GM19239 (cell line): Measurements from ENCODE around the gene NEDD4L.

Experiments
- DNase-seq: peaks from one replicate; pipeline ENCODE4 v3.0.0; 2011; ENCODE audit warnings: low spot score; ENCODE audit not compliant: insufficient read length
- FAIRE-seq: peaks from 2 replicates; lab custom pipeline; 2011; peaks lifted over from hg19 to GRCh38; lab: Jason Lieb, UNC

NEDD4L gene

DNA sequence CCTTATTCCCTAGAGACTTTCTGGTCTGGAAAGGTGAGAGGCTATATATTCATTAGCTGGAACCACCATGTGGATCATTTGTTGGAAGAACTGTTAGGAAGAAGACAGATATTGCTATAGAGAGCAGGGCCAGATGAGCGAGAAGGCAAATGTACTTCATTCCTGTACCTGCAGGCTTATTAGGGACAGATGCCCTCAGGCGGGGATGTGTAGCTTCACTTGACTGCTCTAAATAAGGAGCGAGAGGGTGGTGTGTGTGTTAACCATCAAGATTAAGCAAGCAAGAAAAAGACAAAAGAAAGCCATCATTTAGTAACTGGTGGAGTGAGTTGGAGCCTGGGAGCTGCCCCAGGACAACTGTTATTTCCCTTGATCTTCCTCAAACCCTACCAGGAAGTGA, 36.4 kb downstream of the NEDD4L start:
- FAIRE-seq (no peak), DNase-seq (no peak)

DNA sequence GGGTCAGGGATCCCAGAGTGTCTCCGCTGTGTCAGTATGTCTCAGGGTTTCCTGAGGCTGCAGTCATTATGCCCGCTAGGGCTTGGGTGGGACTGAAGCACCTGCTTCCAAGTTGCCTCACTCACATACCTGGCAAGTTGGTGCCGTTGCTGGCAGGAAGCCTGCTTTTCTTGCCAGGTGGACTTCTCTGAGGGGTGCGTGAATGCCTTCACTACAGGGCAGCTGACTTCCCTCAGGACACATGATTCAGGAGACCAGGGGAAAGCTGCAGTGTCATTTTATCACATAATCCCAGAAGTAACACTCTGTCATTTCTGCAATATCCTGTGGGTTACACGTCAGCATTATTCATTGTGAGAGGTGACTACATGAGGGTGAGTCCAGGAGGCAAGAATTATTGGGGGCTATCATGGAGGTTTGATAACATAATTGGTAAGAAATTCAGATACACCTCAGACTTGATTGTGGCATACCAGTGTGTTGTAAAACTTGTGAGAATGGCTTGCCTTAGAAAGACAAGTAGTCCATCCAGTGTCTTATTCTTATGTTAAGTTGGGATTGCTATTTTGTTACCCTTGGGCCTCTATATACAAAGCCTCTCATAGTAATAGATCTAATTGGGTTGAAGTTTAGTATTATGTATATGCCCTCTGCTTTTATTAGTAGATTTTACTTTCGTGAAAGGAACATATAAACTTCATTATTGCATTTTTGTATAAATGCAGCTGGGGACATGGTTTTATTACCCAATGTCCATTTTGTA, 44.1 kb downstream of the NEDD4L start:
- DNase-seq (no peak), FAIRE-seq (no peak)

DNA sequence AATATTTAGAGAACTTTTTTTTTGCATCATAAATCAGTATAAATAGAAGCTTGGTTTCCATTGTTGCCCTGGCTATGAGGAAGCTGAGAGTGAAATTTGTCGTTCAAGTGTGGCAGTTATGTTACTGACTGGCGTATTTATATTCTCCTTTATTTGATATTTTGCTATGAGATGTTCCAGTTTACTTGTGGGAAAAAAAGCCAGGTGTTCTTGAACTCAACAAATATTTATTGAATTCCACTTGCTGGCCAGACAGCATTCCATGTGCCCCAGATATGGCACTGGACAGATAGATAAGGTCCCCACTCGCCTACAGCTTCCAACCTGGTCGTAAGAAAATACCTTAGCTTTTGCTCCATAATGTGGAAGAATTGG, 44.7 kb downstream of the NEDD4L start:
- DNase-seq (no peak), FAIRE-seq (no peak)

DNA sequence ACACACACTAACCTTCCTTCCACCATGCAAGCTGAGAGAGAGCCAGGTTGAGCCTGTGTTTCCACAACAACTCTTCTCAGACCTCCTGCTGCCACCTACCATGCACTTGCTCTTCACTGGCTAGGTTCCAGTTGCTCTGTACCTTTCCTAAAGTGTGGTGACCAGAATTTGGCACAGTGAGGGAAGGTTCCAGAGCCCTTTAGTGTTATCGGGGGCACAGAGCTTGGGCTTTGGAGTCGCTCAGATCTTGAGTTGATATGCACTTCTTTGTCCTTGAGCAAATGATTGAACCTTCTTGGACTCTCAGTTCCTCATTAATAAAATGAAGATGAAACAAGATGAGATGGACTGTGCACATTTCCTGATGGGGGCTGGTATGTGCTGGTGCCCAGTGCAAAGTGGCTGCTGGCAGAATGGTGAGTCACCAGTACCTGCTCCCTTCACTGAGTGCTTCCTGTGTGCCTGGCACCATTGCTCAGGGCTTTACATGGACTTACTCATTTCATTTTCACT, 47.1 kb downstream of the NEDD4L start:
- no peak for DNase-seq
- FAIRE-seq: peak; percentile 88

DNA sequence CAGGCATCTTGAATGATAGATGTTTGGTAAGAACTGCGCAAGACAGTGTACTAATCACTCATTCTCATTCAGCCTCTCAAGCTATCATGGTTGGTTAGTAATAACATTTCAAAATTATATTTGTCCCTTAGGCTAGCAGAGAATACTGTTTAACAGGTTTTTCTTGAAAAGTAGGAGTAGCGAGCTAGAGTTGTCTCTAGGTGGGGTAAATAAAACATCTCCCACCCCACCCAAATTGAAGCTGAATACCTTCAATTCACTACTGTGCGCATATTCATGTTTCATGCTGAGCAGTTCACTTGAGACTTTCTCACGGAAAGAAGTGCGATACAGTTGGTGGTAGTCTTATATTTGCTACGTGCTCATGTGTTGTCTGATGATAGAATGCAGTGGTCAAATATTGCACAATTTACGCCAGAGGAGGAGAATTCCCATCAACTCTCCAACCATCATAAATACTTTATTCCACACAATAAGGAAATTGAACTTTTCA, 49.3 kb downstream of the NEDD4L start:
- FAIRE-seq (no peak), DNase-seq (no peak)

DNA sequence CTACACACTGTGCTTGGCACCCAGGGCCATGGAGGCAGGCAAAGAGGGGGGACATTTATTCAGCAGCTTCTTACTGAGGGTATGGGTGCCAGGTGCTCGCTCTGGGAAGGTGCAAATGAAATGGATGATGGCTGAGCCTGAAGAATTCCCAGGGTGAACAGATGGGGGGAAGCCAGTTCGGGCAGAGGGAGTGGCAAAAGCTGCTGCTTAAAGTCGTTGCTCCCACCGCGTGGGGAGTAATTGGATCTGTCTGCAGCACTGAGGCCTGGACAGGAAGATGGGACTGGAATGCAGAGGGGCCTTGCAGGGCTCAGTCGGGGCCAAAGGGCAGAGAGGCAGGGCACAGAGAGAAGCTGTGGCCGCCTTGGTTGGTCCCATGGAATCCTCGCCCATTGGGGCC, 51.2 kb downstream of the NEDD4L start:
- DNase-seq (no peak), FAIRE-seq (no peak)

DNA sequence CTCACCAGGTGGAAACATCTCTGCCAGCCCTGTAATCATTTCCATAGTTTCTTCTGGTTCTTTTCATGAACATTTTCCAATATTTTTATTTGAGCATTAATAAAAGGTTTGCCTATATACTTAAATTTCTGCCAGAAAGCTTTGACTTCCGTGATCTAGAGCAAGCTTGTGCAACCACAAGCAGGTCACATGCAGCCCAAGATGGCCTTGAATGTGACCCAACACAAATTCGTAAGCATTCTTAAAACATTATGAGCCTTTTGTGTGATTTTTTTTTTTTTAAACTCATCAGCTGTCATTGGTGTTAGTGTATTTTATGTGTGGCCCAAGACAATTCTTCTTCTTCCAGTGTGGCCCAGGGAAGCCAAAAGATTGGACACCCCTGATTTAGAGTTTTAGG, 51.6 kb downstream of the NEDD4L start:
- FAIRE-seq: no peak
- DNase-seq: no peak

DNA sequence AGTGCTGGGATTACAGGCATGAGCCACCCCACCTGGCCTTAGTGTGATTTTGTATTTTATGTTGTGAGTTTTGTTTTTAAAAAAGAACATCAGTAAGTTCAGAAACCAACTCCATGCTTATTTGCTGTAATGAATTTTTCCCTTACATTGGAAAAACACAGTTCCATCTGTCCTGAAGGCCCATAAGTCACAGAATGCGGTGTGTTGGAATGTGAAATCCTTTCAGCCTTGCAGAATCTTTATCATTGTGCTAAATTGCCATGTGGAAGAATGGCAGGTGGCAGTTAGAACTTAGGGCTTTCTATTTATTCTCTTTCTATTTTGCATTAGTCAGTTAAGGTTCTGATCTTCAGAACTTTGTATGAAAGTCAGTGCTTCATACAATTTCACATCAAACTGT, 52.6 kb downstream of the NEDD4L start:
- DNase-seq (no peak), FAIRE-seq (no peak)

DNA sequence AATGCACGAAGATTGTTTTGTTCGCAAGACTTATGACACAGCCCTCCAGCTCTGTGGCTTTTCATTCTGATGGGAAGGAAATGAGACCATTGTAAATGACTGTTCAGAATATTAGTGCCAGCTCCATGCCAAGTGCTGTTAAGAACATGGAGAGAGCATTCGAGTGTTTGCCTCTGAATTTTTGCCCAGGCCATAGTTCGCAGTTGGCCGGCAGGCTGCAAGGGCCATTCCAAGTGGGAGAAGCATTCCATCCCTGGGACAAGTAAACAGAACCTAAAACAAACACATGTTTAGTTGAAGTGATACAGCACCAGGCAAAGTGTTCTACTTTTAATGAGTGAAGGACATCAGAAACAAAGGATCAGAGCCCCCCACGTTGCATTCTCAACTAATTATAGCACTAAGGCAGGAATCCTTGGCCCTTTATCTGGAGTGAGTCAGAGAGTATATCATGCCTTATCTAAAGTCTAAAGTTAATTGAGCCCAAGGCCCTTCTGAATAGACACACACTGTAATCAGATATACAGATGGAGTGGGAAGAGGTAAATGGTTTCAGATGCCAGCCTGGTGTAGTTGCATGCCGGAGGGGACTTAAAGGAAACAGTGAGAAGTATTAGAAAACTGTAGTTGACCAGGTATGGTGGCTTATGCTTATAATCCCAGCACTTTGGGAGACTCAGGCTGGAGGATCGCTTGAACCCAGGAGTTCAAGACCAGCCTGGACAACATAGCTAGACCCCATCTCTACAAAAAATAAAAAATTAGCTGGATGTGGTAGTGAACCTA, 53.3 kb downstream of the NEDD4L start:
- FAIRE-seq (no peak), DNase-seq (no peak)

DNA sequence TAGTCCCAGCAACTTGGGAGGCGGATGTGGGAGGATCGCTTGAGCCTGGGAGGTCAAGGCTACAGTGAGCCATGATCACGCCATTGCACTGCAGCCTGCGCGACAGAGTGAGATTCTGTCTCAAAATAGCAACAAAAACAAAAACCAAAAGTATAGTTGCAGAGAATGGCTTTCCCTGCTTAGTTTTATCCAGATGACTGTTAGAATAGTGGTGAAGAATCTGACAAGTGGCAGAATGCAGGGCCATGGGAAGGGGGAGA, 53.8 kb downstream of the NEDD4L start:
- DNase-seq (no peak), FAIRE-seq (no peak)

DNA sequence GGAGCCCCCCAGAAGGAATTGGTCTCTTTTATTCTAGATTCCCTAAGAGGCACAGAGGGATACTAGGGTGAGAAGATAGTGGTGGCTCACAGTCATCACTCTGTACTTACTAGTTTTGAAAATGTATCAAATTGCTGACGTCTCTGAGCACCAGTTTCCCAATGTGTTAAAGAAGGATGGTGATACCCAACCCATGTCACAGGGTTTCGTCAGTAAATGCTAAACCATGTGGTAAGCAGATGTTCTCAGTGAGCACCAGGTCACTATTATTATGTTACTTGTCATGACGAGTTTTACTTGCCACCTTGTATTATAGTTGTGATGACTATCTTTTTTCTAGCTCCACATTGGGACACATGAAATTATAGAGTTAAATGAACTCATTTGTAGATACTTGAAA, 54.7 kb downstream of the NEDD4L start:
- DNase-seq (no peak), FAIRE-seq (no peak)

DNA sequence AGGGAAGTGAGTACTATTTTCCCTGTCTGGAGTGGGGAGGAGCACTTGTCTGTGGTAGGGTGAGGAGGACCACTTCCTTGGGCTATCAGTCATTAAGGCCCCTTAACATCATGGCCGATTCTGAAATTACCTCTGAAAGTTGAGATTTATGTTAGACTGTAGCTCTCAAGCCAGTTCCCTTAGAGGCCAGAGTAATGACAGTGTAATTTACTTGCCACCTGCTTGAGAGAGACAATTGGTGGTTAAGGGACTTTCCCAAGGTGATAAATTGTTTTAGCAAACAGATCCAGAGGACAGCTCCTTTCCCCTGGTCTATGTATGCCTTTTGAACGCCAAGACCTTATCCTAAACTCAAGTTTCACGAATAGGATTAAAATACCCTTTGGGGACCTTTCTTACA, 56.1 kb downstream of the NEDD4L start:
- FAIRE-seq (peak; percentile 87), DNase-seq (no peak)

DNA sequence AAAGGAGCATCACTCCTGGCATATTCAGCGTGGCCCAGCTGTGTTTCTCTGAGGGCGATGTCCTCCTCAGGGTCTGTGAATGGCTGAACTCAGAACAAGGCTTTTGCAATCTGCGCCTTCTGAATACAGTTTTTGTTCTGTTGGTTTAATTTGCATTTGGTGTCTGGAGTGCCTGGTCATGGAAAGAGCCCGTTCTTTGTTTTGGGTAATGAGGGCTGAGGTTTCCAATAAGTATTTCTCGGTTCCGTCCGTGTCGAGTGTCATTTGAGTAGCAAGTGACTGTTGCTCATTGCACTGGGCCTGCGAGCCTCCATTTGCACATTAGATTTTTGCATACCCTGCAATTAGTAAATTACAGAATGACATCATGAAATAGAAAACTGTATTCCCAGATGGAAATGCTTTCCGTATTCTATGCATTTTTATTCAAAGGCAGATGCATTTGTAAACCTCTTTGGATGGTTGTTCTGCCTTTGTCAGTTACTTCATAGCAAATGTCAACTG, 57.3 kb downstream of the NEDD4L start:
- peak; percentile 79 for FAIRE-seq
- no peak for DNase-seq

DNA sequence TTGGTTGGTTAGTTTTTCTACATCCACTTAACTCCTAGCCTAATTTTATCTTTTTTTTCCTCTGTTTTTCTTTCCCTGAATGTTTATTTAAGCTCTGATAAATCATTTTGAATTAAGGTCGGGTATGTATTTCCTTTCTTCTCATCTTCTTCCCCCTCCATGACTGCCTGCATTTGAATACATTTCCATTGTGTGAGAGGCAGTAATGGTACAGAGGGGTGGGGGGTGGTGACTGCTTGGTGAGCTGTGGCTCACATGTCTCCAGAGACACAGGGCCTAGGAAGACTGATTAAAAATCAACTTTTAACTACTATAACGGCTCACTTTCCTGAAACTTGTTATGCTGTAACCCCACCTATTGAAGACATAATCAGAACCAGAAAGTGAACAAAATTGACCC, 58.0 kb downstream of the NEDD4L start:
- peak; percentile 53 for FAIRE-seq
- no peak for DNase-seq

DNA sequence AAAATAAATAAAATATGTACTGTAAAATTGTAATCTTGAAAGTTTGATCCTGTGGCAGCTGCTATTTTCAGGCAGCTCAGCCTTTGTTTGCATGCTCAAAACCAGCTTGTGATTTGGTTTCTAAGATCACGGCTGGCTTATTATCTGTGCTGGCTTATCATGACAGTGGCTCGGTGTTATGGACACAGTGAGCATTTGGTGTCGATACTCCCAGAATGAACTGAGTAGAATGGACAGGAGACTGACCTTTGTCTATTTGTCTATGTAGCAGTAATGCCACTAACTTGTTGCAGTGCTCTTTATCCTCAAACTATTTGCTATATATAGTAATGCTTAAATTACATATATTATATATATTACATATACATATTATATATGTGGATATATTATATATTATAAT, 58.8 kb downstream of the NEDD4L start:
- DNase-seq: no peak
- FAIRE-seq: no peak

DNA sequence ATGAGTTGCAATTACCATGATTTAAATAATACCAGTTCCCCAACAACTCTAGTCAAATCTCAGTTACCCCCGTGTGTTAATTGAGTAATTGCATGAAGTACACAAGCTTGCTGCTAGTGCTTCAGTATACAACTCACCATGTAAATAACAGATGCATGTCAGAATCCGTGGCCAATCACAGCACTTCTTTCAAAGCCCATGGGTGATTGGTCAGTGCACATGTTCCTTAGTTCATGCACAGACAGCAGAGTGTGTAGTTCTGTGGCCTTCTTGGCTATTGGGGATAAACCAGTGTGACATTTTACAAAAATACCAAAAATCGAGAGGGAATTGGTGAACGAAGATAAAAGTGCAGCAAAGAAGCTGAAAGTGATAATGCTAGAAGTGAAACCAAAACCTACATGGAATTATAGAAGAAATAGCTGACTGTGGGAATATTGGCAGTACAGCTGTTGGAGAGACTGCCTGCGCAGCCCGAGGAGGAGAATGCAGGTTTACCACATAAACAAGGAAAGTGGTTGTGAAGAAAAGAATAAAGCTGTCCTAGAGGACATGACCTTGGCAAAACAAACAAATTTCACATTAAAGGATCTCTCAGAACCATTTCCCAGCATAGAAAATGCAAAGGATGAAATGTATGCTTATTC, 59.4 kb downstream of the NEDD4L start:
- FAIRE-seq (peak; percentile 75), DNase-seq (no peak)

DNA sequence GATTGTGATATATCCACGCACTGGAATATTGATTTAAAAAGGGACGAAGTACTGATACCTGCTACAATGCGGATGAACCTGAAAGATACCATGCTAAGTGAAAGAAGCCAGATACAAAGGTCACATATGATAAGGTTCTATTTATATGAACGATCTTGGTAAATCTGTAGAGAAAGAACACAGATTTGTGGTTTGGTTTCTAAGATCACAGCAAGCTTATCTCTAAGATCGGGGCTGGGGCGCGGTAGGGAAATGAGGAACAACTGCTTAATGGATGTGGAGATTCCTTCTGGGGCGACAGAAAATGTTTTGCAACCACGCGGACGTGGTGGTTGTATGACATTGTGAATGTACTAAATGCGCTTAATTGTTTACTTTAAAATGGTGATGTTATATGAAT, 60.1 kb downstream of the NEDD4L start:
- FAIRE-seq (no peak), DNase-seq (no peak)

DNA sequence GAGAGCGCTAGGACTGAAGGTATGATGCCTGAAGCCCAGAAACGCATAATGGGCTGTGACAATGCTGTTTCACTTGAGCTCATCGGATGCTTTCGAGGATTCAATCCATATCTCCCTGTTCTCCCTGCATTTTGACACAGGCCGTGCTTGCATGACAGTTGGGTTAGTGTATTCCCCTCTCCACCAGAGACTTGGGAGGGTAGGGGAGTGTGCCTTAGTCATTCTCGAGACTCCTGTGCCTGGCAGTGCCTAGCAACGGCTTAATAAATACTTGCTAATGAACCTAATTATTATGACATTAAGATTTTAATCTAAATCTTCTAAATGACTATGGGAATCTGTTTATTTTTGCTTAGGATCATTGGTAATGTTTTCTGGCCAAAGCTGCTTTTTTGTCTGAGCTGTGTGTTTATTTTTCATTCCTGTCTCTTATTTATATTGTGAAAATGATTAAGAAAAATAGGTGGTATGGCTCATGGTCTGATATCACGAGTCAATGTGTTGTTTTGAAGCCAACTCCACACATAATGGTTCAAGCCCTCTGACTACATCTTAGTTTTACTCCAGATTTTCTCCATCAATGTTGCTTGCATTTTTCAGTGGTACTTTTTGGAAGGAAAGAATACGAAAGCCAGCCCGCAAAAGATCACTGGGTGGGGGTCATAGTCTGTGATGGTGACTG, 61.3 kb downstream of the NEDD4L start:
- FAIRE-seq: no peak
- no peak for DNase-seq

DNA sequence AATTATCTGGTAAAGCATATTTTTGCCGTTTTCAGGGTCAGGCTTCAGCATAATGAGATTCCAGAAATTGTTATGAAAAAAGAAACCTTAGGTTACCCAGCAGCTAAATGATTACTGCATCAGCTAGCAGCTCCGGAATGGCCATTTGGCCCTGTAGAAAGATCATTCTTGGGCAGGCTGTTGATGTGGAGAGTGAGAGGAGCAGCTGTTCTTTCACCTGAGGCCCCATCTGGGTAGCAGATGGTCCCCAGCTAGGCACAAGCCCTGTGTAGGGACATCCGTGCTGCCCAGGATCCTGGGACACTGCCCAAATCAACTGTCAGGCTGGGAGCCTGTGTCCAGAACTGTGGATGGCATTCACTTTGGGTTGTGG, 61.8 kb downstream of the NEDD4L start:
- DNase-seq: no peak
- no peak for FAIRE-seq

DNA sequence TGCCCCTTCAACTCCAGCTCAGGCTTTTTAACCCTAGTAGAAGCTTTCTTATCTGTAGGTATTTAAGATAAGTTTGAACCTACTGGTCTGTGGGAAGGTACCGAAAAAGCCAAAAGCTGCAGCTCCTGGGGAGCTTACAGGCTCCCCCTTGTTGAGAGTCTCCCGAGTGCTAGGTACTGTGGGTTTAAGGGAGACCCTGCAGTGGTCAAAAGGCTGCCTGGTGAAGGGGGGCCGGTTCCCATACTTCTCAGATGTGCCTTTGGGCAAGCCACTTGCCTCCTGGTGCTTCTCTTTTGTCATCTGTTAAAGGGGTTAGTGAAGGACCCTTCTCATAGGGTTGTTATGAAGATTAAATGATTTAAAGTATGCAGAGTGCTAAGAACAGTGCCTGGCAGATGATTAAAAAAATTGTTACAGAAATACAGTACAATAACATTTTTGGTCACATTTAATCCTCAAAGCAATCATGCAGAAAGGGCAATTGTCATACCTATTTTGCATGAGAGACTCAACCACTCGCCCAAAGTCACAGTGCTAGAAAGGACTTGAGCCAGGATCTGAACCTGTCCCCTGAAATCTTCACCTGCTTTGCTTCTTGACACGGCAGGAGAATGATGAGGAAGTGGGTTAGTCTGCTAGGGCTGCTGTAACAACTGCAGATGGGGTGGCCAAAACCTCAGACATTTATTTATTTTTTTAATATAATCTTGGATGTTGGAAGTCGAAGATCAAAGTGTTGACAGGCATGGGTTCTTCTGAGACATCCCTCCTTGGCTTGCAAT, 62.5 kb downstream of the NEDD4L start:
- DNase-seq (no peak), FAIRE-seq (peak; percentile 71)
